Central memory CD8-positive, alpha-beta T cell (primary cell): Measurements from ENCODE around the gene SF1.
A peak's percentile ranks its signal among the peaks of the same experiment; 100 is the strongest.

Source experiments
- ATAC-seq: fragments of 150-1000 bp; cut with Tn5 transposase; replicated peaks from 2 replicates; pipeline ENCODE4 v1.10.0; 2022; ENCODE audit warnings: mild to moderate bottlenecking, moderate FRiP score, moderate number of reproducible peaks; ENCODE audit not compliant: poor library complexity, severe bottlenecking; ENCODE audit errors: extremely low read depth
- DNase-seq, 2 donors: peaks; one replicate each; pipeline ENCODE4 v3.0.0; 2021; ENCODE audit warnings: low spot score in 2 of 2
- H3K27ac Mint-ChIP-seq: one replicate; pipeline ENCODE4 v1.8.0; 2022; ENCODE audit warnings: low read depth, mild to moderate bottlenecking, moderate library complexity, mixed read lengths
- H3K27me3 Mint-ChIP-seq: one replicate; pipeline ENCODE4 v1.8.0; 2022; ENCODE audit warnings: mixed read lengths
- H3K36me3 Mint-ChIP-seq: one replicate; pipeline ENCODE4 v1.8.0; 2022; ENCODE audit warnings: mild to moderate bottlenecking, moderate library complexity, mixed read lengths; ENCODE audit not compliant: insufficient read depth
- H3K4me1 Mint-ChIP-seq: one replicate; pipeline ENCODE4 v1.8.0; 2022; ENCODE audit warnings: mixed read lengths
- H3K4me3 Mint-ChIP-seq: one replicate; pipeline ENCODE4 v1.8.0; 2022; ENCODE audit warnings: mild to moderate bottlenecking, moderate library complexity, mixed read lengths
- H3K9me3 Mint-ChIP-seq: one replicate; pipeline ENCODE4 v1.8.0; 2022; ENCODE audit warnings: mixed read lengths

The SF1 gene

GRCh38 chr11:64796757-64797541 is 18.6 kb upstream of the SF1 start:
- Mint-ChIP-seq H3K4me3 (no peak overlapping the region), H3K27ac (no peak overlapping the region), H3K27me3 (no peaks in the 10 kb centered on the region), H3K9me3 (no peaks in the 10 kb centered on the region), H3K36me3 (peaks cover 17% of the 10 kb centered on the region), H3K4me1 (peaks cover 20% of the 10 kb centered on the region)
- DNase-seq (no peak), ATAC-seq (no peak)

GRCh38 chr11:64796047-64796756 is 17.9 kb upstream of the SF1 start:
- DNase-seq (no peak), ATAC-seq (no peak)
- Mint-ChIP-seq H3K27me3 (no peaks in the 10 kb centered on the region), H3K4me1 (peaks cover 20% of the 10 kb centered on the region), H3K4me3 (no peak overlapping the region), H3K36me3 (peaks cover 17% of the 10 kb centered on the region), H3K27ac (no peak overlapping the region), H3K9me3 (no peaks in the 10 kb centered on the region)

DNA sequence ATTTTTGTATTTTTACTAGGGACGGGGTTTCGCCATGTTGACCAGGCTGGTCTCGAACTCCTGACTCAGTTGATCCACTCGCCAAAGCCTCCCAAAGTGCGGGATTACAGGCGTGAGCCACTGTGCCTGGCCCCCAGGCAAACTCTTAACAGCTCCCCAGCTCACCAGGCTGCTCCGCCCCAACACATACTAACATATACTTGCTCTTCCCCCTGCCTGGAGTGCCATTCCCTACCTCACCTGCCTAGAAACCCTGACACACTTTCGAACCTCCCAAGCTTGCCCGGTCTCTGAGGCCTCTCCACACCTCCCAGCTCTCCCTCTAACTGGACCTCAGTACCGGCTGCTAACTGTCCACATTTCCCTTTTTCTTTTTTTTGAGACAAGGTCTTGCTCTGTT is 16.2 kb upstream of the SF1 start:
- DNase-seq = no peak
- no peak for ATAC-seq
- H3K27me3 Mint-ChIP-seq = no peaks in the 10 kb centered on the region
- H3K4me1 Mint-ChIP-seq = peaks cover 14% of the 10 kb centered on the region
- no peak overlapping the region for H3K4me3 Mint-ChIP-seq
- H3K9me3 Mint-ChIP-seq = no peaks in the 10 kb centered on the region
- H3K27ac Mint-ChIP-seq = no peak overlapping the region
- peaks cover 21% of the 10 kb centered on the region for H3K36me3 Mint-ChIP-seq

GRCh38 chr11:64793271-64794160 is 15.2 kb upstream of the SF1 start:
- Mint-ChIP-seq H3K4me1 (peaks cover 9% of the 10 kb centered on the region), H3K27me3 (no peaks in the 10 kb centered on the region), H3K27ac (peak overlapping the region; percentile 76), H3K9me3 (no peaks in the 10 kb centered on the region), H3K4me3 (no peak overlapping the region), H3K36me3 (peaks cover 19% of the 10 kb centered on the region)
- no peak for ATAC-seq
- DNase-seq = no peak

DNA sequence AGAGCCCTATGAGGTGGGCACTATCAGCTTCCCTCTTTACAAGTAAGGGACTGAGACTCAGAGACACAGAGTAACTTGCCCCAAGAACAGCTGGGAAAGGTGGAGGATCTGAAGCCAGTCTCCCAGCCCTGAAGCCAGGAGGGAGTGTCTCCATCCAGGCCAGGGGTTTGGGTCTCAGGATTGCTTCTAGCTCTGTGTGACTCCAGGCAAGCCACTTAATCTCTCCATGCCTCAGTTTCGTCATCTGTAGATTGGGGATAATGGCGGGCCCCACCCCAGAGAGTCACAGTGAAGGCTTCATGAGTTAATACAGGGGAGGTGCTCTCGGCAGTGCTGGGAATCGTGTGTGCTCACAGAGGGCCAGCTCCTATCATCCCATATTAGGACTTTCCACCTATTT is 14.1 kb upstream of the SF1 start:
- peak overlapping the region; percentile 76 for H3K27ac Mint-ChIP-seq
- H3K27me3 Mint-ChIP-seq = no peaks in the 10 kb centered on the region
- ATAC-seq = no peak
- no peak overlapping the region for H3K4me3 Mint-ChIP-seq
- peaks cover 8% of the 10 kb centered on the region for H3K4me1 Mint-ChIP-seq
- H3K36me3 Mint-ChIP-seq = peaks cover 19% of the 10 kb centered on the region
- DNase-seq = no peak
- H3K9me3 Mint-ChIP-seq = no peaks in the 10 kb centered on the region

DNA sequence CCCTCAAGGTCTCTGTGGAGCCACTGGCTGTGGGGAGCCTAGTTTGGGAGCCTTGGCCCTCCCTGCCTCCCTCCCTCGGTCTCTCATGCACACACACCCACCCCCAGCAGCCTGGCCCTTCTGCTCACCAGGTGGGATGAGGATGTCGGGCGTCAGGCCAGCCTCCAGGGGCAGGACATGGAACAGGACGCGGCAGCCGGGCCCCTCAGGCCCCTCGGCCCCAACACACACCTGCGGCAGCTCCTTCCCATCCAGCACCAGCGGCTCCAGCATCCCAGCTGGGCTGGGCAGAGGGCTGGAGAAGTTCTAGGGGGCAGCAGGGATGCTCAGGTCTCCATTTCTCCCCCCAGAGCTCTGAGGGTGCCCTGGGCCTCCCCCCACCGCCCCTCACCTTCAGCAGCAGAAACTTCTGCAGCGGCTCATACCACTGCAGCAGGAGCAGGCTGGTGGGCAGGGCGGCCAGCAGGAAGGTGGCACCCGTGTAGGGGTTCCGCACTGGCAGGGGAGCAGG is 13.5 kb upstream of the SF1 start:
- no peaks in the 10 kb centered on the region for H3K27me3 Mint-ChIP-seq
- peaks cover 8% of the 10 kb centered on the region for H3K4me1 Mint-ChIP-seq
- ATAC-seq = no peak
- no peak overlapping the region for H3K27ac Mint-ChIP-seq
- peaks cover 19% of the 10 kb centered on the region for H3K36me3 Mint-ChIP-seq
- H3K4me3 Mint-ChIP-seq = no peak overlapping the region
- no peaks in the 10 kb centered on the region for H3K9me3 Mint-ChIP-seq
- no peak for DNase-seq

DNA sequence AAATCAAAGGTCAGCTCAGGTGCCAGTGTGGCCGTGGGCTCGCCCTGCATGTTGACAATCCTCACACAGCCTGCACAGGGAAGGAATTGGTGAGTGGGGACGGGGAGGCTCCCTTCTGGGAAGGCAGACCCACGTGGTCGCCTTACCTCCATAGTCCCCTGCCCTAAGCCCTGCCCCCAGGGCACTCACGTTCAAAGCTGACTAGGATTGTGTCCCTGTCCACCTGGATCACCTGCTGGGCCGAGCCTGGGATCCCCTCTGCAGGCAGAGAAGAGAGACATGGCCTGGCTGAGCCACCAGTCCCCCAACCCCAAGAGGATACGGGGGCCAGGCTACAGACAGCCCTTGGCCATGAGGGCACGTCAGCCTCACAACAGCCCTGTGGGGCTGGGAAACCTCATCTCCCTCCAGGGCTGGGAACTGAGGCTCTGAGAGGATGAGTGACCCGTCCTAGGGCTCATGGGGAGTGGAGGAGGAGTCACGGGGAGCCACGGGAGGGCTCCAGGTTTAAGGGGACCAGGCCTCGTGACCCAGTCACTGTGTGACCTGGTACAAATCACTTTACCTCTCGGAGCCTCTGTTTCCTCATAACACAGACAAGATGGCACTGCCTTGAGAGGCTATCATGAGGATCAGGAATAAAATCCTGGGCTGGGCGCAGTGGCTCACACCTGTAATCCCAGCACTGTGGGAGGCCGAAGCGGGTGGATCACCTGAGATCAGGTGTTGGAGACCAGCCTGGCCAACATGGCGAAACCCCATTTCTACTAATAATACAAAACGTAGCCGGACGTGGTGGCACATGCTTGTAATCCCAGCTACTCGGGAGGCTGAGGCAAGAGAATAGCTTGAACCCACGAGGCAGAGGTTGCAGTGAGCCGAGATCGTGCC is 12.1 kb upstream of the SF1 start:
- no peaks in the 10 kb centered on the region for H3K27me3 Mint-ChIP-seq
- no peaks in the 10 kb centered on the region for H3K9me3 Mint-ChIP-seq
- peaks cover 8% of the 10 kb centered on the region for H3K4me1 Mint-ChIP-seq
- no peak overlapping the region for H3K27ac Mint-ChIP-seq
- no peak overlapping the region for H3K4me3 Mint-ChIP-seq
- peaks cover 12% of the 10 kb centered on the region for H3K36me3 Mint-ChIP-seq
- DNase-seq (no peak), ATAC-seq (no peak)

DNA sequence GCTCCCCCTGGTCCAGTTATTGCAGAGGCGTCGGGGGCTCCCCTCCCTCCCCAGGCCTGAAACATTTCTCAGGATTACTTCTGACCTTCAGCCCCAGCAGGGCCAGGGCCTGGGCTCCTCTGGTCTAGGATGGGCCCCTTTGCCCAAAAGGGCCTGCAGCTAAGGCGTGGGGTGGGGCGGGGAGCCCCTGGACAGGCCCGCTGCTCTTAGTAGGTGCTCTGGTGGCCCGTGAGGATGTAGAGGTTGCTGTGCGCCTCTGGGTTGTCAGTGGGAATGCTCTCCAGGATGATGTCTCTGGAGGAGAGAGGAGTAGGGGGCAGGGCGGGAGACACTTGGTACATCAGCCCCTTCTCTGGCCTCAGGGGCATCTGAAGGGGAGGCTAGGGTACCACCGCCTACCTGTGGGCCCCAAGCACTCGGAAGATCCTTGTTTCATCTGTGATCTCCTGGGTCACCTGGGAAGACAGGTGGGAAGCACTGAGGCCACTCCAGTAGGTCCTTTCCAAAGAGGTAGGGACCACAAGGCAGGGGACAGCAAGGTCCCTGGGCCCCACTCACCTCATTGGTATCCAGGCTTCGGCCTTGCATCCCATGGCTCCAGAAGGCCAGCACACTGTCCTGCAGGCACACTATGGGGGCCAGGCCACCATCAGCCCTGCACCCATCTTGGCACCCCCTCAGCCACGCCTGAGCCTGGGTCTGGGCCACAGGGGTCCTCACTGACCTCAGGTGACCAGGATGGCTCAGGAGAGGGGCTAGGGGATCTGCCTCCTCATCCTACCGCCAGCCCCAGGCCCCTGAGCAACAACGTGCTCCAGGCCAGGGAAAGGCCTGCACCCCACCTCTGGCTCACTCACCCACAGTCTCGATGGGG is 11.2 kb upstream of the SF1 start:
- Mint-ChIP-seq H3K27ac (no peak overlapping the region), H3K4me1 (peaks cover 12% of the 10 kb centered on the region), H3K36me3 (peaks cover 9% of the 10 kb centered on the region), H3K4me3 (no peak overlapping the region), H3K27me3 (no peaks in the 10 kb centered on the region), H3K9me3 (no peaks in the 10 kb centered on the region)
- no peak for ATAC-seq
- no peak for DNase-seq

GRCh38 chr11:64788321-64789215 is 10.2 kb upstream of the SF1 start:
- peaks cover 6% of the 10 kb centered on the region for H3K4me1 Mint-ChIP-seq
- peaks cover 9% of the 10 kb centered on the region for H3K36me3 Mint-ChIP-seq
- no peak overlapping the region for H3K4me3 Mint-ChIP-seq
- no peaks in the 10 kb centered on the region for H3K27me3 Mint-ChIP-seq
- no peak overlapping the region for H3K27ac Mint-ChIP-seq
- no peaks in the 10 kb centered on the region for H3K9me3 Mint-ChIP-seq
- ATAC-seq (no peak), DNase-seq (no peak)

DNA sequence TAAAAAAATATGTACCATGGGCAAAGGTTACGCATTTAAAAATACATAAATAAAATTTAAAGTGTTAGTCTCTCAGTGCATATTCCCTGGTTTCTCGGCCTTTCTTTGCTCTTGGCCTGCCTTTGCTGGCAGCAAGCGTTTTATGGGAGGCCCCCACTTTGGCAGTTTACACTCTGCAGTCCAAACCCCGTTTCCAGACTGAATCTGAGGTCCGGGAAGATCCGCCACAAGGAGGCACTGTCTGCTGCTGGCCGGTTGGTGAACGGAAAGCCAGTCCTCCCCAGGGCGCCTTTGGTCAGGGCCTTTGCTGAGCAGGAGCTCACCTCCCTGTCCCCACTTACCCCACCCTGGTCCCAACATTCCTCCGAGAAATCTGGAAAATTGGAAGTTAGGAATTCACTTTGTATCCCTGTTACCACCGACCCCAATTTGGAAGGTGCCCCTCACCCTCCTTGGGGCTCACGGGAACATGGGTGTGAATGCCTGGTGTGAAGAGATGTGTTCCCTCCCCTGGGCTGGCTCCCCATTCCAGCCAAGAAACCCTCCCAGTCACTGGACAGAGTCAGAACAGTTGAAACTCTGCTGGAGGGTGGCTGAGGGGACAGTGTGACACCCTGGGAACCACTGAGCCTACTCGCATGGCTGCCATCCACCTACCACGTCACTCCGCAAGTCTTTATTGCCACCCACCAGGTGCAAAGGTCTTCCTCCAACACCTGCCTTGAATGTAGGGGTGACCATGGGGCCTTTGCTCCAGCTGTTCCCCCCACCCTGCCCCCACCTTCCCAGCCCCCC is 9.4 kb upstream of the SF1 start:
- no peak overlapping the region for H3K27ac Mint-ChIP-seq
- H3K4me3 Mint-ChIP-seq = no peak overlapping the region
- no peaks in the 10 kb centered on the region for H3K27me3 Mint-ChIP-seq
- H3K9me3 Mint-ChIP-seq = no peaks in the 10 kb centered on the region
- peaks cover 4% of the 10 kb centered on the region for H3K4me1 Mint-ChIP-seq
- DNase-seq = peak; percentile 35 to 52
- peaks cover 9% of the 10 kb centered on the region for H3K36me3 Mint-ChIP-seq
- peak; percentile 46 for ATAC-seq
